ENCODE results near the gene LMNTD1. TPM values are rescaled to one million over a fixed set of nuclear protein-coding genes. Genes with fewer than 3 reads are reported as not detected.

The LMNTD1 gene
- total RNA-seq, 2 experiments from 2014 or later: not detected

DNA sequence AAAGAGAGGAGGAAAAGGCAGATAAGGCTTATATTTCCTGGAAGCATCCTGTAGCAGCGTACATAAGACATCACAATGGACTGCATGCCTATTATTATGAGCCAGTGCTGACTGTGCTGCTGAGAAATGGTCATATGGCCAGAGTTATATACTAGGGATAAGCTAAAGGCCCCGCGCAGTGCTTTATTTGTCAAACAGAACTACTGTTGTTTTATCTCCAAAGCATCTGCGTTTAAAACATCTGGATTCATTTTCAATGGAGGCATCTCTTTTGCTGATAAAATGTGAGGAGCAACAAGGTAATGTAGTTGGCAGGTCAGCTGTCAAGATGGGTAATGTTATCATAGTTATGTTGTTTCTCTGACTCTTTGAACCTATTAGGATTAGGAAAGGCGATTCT, 28.0 kb upstream of the LMNTD1 start:
- H3K4me1 ChIP-seq (ENCODE audit: insufficient read depth, low read length, poor library complexity, severe bottlenecking): no peaks in the 10 kb centered on the region
- H3K9me2 ChIP-seq (ENCODE audit: insufficient read depth, low read length): no peaks in the 10 kb centered on the region
- no peaks in the 10 kb centered on the region for H3K79me2 ChIP-seq (ENCODE audit: insufficient read depth, low read depth, low read length)
- ChIA-PET POLR2A (no interaction called here), CTCF (ENCODE audit: unreplicated experiment) (no interaction called here)
- intact Hi-C loops (cut with micrococcal nuclease; ENCODE audit: unreplicated experiment): no loop called here
- no peaks in the 10 kb centered on the region for H3K36me3 ChIP-seq (ENCODE audit: insufficient read depth, low read length)
- no peak overlapping the region for H3K4me3 ChIP-seq (ENCODE audit: low read depth, low read length, poor library complexity, severe bottlenecking)
- H3K9me3 ChIP-seq (ENCODE audit: low read length): no peaks in the 10 kb centered on the region
- no peak for DNase-seq (ENCODE audit: low spot score)
- no peak for TF ChIP-seq CTCF (conservative IDR thresholded peaks at IDR 0.05; ENCODE audit: low read length)
- no peak for TF ChIP-seq EZH2phosphoT487 (IDR thresholded peaks at IDR 0.05; ENCODE audit: borderline replicate concordance, low read depth, low read length)
- H3K27ac ChIP-seq (ENCODE audit: low read depth, low read length, poor library complexity, severe bottlenecking): no peak overlapping the region
- no peak overlapping the region for H2AFZ ChIP-seq (ENCODE audit: low read length)
- no TSS peak for BruUV-seq (replicated peaks)
- no peak overlapping the region for H3K4me2 ChIP-seq (ENCODE audit: low read length)
- H4K20me1 ChIP-seq (ENCODE audit: insufficient read depth, low read length): no peaks in the 10 kb centered on the region

- POLR2A ChIA-PET: interaction anchor here (0.6 kb wide), 1 partner anchor 62 kb away, joined by 5 read pairs; no protein-coding TSS in a partner anchor
These were observed 25.5 kb upstream of the LMNTD1 start for GRCh38 chr12:25578411-25579143.

More at GRCh38 chr12:25578411-25579143, 25.5 kb upstream of the LMNTD1 start:
- Histone ChIP-seq H3K4me2 (ENCODE audit: low read length) (no peak overlapping the region), H2AFZ (ENCODE audit: low read length) (no peak overlapping the region), H3K9me2 (ENCODE audit: insufficient read depth, low read length) (no peaks in the 10 kb centered on the region), H4K20me1 (ENCODE audit: insufficient read depth, low read length) (no peaks in the 10 kb centered on the region), H3K9me3 (ENCODE audit: low read length) (no peaks in the 10 kb centered on the region), H3K4me3 (ENCODE audit: low read depth, low read length, poor library complexity, severe bottlenecking) (no peak overlapping the region), H3K4me1 (ENCODE audit: insufficient read depth, low read length, poor library complexity, severe bottlenecking) (no peaks in the 10 kb centered on the region), H3K36me3 (ENCODE audit: insufficient read depth, low read length) (no peaks in the 10 kb centered on the region), H3K27ac (ENCODE audit: low read depth, low read length, poor library complexity, severe bottlenecking) (no peak overlapping the region), H3K79me2 (ENCODE audit: insufficient read depth, low read depth, low read length) (no peaks in the 10 kb centered on the region)
- DNase-seq (ENCODE audit: low spot score): no peak
- TF ChIP-seq CTCF (conservative IDR thresholded peaks at IDR 0.05; ENCODE audit: low read length): no peak
- no peak for TF ChIP-seq EZH2phosphoT487 (IDR thresholded peaks at IDR 0.05; ENCODE audit: borderline replicate concordance, low read depth, low read length)
- CTCF ChIA-PET (ENCODE audit: unreplicated experiment): no interaction called here
- BruUV-seq (replicated peaks): no TSS peak
- intact Hi-C loops (cut with micrococcal nuclease; ENCODE audit: unreplicated experiment): no loop called here
